ENCODE results near the gene EGR4. TPM values are rescaled to one million over a fixed set of nuclear protein-coding genes. Genes with fewer than 3 reads are reported as not detected.
A peak's percentile ranks its signal among the peaks of the same experiment; 100 is the strongest.

Gene EGR4
- total RNA-seq, 6 experiments from 2014 or later: not detected

DNA sequence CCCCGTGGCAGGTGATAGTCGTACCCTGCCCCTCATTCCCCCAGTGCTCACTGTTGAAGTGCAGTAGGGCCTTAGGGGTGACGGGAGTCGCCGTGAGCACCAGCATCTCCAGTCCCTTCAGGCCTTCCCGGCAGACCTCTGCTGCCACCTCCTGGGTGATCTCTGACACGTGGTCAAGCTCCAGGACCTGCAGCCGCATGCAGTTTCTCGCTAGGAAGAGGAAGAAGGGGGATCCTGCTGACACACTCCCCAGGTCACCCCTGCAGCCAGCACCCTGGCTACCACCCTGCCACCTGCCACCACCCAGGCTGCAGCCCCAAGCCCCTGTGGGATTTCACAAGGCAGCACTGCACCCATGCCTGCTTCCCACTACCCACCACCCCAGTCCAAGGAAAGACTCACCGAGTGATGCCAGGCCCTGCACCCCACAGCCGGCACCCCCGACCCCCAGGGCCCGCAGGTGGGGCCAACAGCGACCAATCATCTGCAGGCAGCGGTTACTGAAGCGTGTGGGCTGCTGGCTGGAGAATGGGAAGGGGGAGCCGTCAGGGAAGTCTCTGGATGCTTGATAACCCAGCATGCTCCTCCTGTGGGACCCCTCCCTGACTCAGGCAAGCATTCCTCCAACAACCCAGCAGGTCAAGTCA lies 32.9 kb downstream of the EGR4 start:
- 18% methylated on average over 2 of the region's 17 CpGs for WGBS (ENCODE audit: insufficient coverage, low coverage, low lambda C conversion rate, missing lambda C conversion rate)
- Histone ChIP-seq H3K27ac (no peak overlapping the region), H3K4me3 (no peak overlapping the region), H3K36me3 (no peaks in the 10 kb centered on the region), H3K4me1 (no peaks in the 10 kb centered on the region), H3K27me3 (no peaks in the 10 kb centered on the region), H3K9me3 (no peaks in the 10 kb centered on the region)
- TF ChIP-seq, protein P1, sequence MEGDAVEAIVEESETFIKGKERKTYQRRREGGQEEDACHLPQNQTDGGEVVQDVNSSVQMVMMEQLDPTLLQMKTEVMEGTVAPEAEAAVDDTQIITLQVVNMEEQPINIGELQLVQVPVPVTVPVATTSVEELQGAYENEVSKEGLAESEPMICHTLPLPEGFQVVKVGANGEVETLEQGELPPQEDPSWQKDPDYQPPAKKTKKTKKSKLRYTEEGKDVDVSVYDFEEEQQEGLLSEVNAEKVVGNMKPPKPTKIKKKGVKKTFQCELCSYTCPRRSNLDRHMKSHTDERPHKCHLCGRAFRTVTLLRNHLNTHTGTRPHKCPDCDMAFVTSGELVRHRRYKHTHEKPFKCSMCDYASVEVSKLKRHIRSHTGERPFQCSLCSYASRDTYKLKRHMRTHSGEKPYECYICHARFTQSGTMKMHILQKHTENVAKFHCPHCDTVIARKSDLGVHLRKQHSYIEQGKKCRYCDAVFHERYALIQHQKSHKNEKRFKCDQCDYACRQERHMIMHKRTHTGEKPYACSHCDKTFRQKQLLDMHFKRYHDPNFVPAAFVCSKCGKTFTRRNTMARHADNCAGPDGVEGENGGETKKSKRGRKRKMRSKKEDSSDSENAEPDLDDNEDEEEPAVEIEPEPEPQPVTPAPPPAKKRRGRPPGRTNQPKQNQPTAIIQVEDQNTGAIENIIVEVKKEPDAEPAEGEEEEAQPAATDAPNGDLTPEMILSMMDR (IDR thresholded peaks at IDR 0.05): peak; percentile 39 to 57 (median 50)
- TF ChIP-seq POLR2A (IDR thresholded peaks at IDR 0.05): no peak
- intact Hi-C loops (cut with DNase I): no loop called here
- ATAC-seq (peak; percentile 77 to 90 (median 82)), DNase-seq (peak in 2 of 3 donors; percentile 63 to 64)

DNA sequence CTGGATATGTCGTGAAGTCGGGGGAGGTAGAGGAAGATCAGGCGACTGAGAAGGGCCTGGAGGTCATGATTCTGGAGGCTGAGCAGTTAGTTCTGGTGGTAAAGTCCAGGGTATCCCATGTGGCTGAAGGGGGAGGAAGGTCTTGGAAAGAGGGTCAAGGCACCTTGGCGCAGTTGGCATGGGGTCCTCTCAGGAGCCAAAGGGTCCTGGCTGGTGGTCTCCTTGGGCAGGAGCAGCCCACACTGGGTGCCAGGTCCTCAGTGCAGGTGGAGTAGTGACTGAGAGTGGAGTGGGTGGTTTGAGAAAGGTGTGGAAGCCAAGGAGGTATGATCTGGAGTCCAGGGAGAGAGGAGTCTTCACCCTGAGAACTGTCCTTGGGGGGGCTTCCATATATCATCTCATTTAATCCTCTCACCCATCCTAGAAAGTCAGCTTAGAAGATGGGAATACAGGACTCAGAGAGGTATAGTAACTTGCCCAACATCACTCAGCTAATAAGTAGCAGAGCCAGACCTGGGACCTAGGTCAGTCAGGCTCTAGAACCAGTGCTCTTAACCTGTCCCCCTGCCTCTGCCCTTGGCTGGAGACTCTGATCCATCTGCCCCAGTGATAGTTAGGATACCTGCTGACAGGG lies 33.5 kb downstream of the EGR4 start:
- no peak for DNase-seq

DNA sequence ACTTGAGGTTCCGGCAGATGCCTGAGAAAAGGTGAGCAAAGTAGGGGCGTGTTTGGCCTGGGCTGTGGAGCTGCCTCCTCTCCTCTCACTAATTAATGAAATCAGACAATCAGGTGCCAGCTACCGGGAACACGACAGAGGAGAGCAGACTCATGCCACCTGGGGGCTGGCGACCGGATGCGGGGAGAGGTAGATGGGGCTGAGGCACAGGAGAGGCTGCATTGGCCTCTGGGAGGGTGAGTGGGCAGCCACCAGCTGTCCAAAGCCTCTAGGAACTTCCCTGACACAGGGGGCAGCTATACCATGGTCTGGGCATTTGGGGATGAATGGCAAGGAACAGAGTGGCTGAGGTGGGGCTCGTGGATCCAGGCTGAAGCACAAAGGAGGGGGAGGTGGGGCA lies 34.1 kb downstream of the EGR4 start:
- TF ChIP-seq POLR2A (IDR thresholded peaks at IDR 0.05): no peak
- TF ChIP-seq, protein P1 (IDR thresholded peaks at IDR 0.05): no peak
- Histone ChIP-seq H3K4me1 (no peaks in the 10 kb centered on the region), H3K4me3 (no peak overlapping the region), H3K9me3 (no peaks in the 10 kb centered on the region), H3K27ac (no peak overlapping the region), H3K27me3 (no peaks in the 10 kb centered on the region), H3K36me3 (peaks cover 0 to 2% (median 0%) of the 10 kb centered on the region in 4 donors)
- no peak for DNase-seq
- intact Hi-C loops (cut with DNase I): no loop called here
- WGBS (ENCODE audit: insufficient coverage, low coverage, low lambda C conversion rate, missing lambda C conversion rate): 70% methylated on average over 5 of the region's 8 CpGs
- ATAC-seq: no peak

More for the DNA sequence above, 33.5 kb downstream of the EGR4 start:
- TF ChIP-seq, protein P1 (IDR thresholded peaks at IDR 0.05): no peak
- no peak for TF ChIP-seq POLR2A (IDR thresholded peaks at IDR 0.05)
- H3K4me1 ChIP-seq: no peaks in the 10 kb centered on the region
- intact Hi-C loops (cut with DNase I): no loop called here
- H3K27ac ChIP-seq: no peak overlapping the region
- ATAC-seq: no peak
- H3K36me3 ChIP-seq: no peaks in the 10 kb centered on the region
- H3K4me3 ChIP-seq: no peak overlapping the region
- WGBS (ENCODE audit: insufficient coverage, low coverage, low lambda C conversion rate, missing lambda C conversion rate): 20% methylated on average over 2 of the region's 4 CpGs
- no peaks in the 10 kb centered on the region for H3K9me3 ChIP-seq
- H3K27me3 ChIP-seq: no peaks in the 10 kb centered on the region

DNA sequence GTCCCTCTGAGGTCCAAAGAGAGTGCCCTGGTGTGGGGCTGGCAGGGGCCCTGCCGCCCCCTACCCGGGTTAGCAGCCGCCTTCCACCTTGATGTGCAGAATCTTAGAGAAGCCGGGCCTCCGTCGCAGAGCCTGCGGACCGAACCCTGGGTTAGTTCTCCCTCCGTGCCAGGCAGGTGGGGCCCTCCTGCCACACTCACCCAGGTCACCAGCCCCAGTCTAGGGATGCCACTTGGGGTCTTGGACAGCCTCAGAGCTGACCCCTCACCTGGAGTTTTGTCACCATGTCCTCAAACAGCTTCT lies 34.5 kb downstream of the EGR4 start:
- no peak for TF ChIP-seq POLR2A (IDR thresholded peaks at IDR 0.05)
- TF ChIP-seq, protein P1 (IDR thresholded peaks at IDR 0.05): no peak
- Histone ChIP-seq H3K4me3 (no peak overlapping the region), H3K27ac (no peak overlapping the region), H3K9me3 (no peaks in the 10 kb centered on the region), H3K36me3 (peaks cover 0 to 6% (median 2%) of the 10 kb centered on the region in 4 donors), H3K27me3 (no peaks in the 10 kb centered on the region), H3K4me1 (no peaks in the 10 kb centered on the region)
- intact Hi-C loops (cut with DNase I): no loop called here
- 20% methylated on average over 1 of the region's 9 CpGs for WGBS (ENCODE audit: insufficient coverage, low coverage, low lambda C conversion rate, missing lambda C conversion rate)
- DNase-seq (no peak), ATAC-seq (no peak)

All from right lobe of liver (tissue), 6 donors.